RWPE2 (cell line): ENCODE measurements around the gene ADM2.

Experiments
- ATAC-seq: fragments of 200-7000 bp; cut with Tn5 transposase; 3 replicates; pipeline ENCODE4 v1.9.1; 2021; ENCODE audit warnings: low read depth
- DNase-seq: peaks from one replicate; pipeline ENCODE4 v3.0.0-alpha.2; 2020; ENCODE audit warnings: low spot score
- H3K27ac ChIP-seq: fragments of 450-650 bp; 2 replicates; pipeline ENCODE4 v1.5.1; 2017; ENCODE audit warnings: mild to moderate bottlenecking; ENCODE audit not compliant: poor library complexity, severe bottlenecking
- H3K27me3 ChIP-seq: fragments of 250-450 bp; sonication (Bioruptor Pico); 2 replicates; pipeline ENCODE4 v1.5.1; 2021; ENCODE audit warnings: mild to moderate bottlenecking, moderate library complexity; ENCODE audit not compliant: insufficient read depth, poor library complexity, severe bottlenecking
- H3K36me3 ChIP-seq: fragments of 250-450 bp; sonication (Bioruptor Pico); 2 replicates; pipeline ENCODE4 v1.5.1; 2020; ENCODE audit warnings: low read depth, mild to moderate bottlenecking, moderate library complexity
- H3K4me1 ChIP-seq: fragments of 250-450 bp; sonication (Bioruptor Pico); 2 replicates; pipeline ENCODE4 v1.5.1; 2021; ENCODE audit warnings: mild to moderate bottlenecking, moderate library complexity; ENCODE audit not compliant: insufficient read depth, poor library complexity, severe bottlenecking
- H3K4me3 ChIP-seq: fragments of 250-450 bp; sonication (Bioruptor Pico); 2 replicates; pipeline ENCODE4 v1.5.1; 2021; ENCODE audit warnings: mild to moderate bottlenecking, moderate library complexity; ENCODE audit not compliant: severe bottlenecking
- H3K9me3 ChIP-seq: fragments of 250-450 bp; sonication (Bioruptor Pico); 2 replicates; pipeline ENCODE4 v1.5.1; 2021; ENCODE audit warnings: mild to moderate bottlenecking, moderate library complexity; ENCODE audit not compliant: severe bottlenecking
- TF ChIP-seq, protein P1 (sequence below): fragments of 450-650 bp; IDR thresholded peaks from one replicate; pipeline ENCODE4 v1.5.1; 2017; ENCODE audit warnings: mild to moderate bottlenecking, moderate library complexity; ENCODE audit not compliant: poor library complexity, severe bottlenecking

Gene ADM2

DNA sequence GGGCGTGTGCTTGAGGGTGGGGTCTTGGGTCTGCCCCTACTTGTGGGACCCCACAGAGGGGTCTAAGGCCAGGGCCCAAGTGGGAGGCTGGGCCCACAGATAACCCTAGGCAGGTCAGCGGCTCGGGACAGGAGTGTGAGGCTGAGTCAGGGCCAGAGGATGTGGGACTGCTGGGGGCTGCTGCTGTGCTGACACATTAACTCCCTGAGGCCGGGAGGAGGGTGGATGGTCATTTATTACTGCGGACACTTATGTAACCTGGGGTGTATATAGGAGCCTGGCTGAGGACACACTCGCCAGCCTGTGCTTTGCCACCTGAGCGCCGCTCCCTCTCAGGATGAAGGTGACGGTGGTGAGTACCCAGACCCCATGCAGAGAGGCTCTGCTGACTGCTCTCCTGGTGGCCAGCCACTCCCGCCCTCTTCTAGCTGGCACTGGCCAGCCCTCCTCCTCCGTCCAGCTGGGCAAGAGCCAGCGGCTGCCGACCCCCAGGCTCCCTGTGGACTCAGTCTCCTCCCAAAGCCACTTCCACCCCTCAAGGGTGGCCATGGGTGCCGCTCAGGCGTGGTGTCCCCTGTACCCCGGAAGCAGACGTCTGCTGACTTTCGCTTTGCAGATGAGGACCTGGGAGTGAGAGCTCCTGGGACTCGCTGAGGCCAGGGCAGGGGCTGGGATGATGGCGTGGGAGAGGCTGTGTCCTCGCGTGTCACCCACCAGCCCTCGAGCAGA is 5.4 kb downstream of the ADM2 start, which contains the start of gene MIOX:
Gene MIOX, plus strand, starts transcription at position 299 of the 729 bp plus-strand sequence. Its CDS starts 39 bp downstream, at position 338.
- Histone ChIP-seq H3K36me3 (no peaks in the 10 kb centered on the region), H3K4me3 (no peak within 1 kb of the TSS), H3K9me3 (no peaks in the 10 kb centered on the region), H3K4me1 (peaks cover 3% of the 10 kb centered on the region), H3K27ac (no peak within 1 kb of the TSS), H3K27me3 (no peaks in the 10 kb centered on the region)
- DNase-seq, result no peak
- TF ChIP-seq, protein P1, sequence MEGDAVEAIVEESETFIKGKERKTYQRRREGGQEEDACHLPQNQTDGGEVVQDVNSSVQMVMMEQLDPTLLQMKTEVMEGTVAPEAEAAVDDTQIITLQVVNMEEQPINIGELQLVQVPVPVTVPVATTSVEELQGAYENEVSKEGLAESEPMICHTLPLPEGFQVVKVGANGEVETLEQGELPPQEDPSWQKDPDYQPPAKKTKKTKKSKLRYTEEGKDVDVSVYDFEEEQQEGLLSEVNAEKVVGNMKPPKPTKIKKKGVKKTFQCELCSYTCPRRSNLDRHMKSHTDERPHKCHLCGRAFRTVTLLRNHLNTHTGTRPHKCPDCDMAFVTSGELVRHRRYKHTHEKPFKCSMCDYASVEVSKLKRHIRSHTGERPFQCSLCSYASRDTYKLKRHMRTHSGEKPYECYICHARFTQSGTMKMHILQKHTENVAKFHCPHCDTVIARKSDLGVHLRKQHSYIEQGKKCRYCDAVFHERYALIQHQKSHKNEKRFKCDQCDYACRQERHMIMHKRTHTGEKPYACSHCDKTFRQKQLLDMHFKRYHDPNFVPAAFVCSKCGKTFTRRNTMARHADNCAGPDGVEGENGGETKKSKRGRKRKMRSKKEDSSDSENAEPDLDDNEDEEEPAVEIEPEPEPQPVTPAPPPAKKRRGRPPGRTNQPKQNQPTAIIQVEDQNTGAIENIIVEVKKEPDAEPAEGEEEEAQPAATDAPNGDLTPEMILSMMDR, result no peak
- peak; percentile 35; the same call in 2 of the 3 replicates for ATAC-seq

DNA sequence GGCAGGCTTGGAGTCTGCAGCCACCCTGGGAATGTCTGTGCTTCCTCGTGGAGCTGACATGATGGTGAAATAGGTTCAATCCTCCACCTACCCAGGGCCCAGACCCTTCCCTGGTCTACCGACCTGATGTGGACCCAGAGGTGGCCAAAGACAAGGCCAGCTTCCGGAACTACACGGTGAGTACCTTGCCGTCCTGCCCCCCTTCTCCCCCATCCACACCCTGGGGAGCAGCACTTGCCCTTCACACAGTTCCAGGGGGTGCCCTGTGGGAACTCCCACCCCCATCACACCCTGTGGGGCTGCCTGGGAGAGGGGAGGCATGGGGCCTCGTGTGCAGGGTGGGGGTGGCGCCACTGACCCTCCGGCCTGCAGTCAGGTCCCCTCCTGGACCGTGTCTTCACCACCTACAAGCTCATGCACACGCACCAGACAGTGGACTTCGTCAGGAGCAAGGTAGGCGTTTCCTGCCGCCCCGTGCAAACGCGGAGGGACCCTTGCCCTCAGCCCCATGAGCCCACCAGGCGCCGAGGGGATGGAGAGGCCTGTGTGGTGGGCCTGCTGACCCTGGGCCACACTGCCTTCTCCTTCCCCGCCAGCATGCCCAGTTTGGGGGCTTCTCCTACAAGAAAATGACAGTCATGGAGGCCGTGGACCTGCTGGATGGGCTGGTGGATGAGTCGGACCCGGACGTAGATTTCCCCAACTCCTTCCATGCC is 6.1 kb downstream of the ADM2 start:
- ATAC-seq (no peak), DNase-seq (no peak)
- peaks cover 3% of the 10 kb centered on the region for H3K4me1 ChIP-seq
- H3K27me3 ChIP-seq, result no peaks in the 10 kb centered on the region
- no peaks in the 10 kb centered on the region for H3K9me3 ChIP-seq
- no peaks in the 10 kb centered on the region for H3K36me3 ChIP-seq
- TF ChIP-seq, protein P1, result no peak
- no peak overlapping the region for H3K4me3 ChIP-seq
- no peak overlapping the region for H3K27ac ChIP-seq

DNA sequence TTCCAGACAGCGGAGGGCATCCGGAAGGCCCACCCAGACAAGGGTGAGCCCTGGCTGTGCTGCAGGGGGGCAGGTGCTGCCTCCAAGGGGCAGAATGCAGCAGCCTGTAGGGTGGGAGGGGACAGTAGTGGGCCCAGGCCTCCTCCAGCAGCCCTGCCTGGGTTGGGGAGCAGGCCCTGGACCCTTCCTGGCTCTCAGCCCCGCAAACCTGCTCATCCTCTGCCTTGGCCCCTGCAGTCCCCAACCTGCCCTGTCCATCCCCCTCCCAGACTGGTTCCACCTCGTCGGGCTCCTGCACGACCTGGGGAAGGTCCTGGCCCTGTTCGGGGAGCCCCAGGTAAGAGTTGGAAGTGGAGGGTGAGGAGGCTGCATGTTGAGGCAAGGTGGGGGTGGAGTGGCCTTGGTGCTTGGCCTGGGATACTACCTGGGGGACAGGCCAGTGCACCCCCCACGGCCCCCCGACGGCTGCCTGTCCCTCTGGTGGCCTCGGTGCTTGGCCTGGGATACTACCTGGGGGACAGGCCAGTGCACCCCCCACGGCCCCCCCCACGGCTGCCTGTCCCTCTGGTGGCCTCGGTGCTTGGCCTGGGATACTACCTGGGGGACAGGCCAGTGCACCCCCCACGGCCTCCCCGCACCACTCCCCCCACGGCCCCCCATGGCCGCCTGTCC is 6.8 kb downstream of the ADM2 start:
- H3K27me3 ChIP-seq, result no peaks in the 10 kb centered on the region
- H3K9me3 ChIP-seq, result no peaks in the 10 kb centered on the region
- H3K4me1 ChIP-seq, result peaks cover 3% of the 10 kb centered on the region
- H3K27ac ChIP-seq, result no peak overlapping the region
- DNase-seq, result no peak
- no peaks in the 10 kb centered on the region for H3K36me3 ChIP-seq
- TF ChIP-seq, protein P1, result no peak
- no peak overlapping the region for H3K4me3 ChIP-seq
- no peak for ATAC-seq

DNA sequence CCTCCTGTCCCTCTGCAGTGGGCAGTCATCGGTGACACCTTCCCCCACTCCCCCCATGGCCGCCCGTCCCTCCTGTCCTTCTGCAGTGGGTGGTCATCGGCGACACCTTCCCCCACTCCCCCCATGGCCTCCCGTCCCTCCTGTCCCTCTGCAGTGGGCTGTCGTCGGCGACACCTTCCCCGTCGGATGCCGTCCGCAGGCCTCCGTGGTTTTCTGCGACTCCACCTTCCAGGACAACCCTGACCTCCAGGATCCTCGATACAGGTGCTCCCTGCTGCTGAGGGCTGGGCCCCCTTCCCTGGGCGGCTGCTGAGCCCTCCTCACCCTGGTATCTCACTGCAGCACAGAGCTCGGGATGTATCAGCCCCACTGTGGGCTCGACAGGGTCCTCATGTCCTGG is 7.5 kb downstream of the ADM2 start:
- Histone ChIP-seq H3K27me3 (no peaks in the 10 kb centered on the region), H3K27ac (no peak overlapping the region), H3K36me3 (no peaks in the 10 kb centered on the region), H3K4me1 (peaks cover 3% of the 10 kb centered on the region), H3K9me3 (no peaks in the 10 kb centered on the region), H3K4me3 (no peak overlapping the region)
- ATAC-seq (no peak), DNase-seq (no peak)
- TF ChIP-seq, protein P1, result no peak
